GM08714 (cell line): Measurements from ENCODE around the gene PIAS1.

Experiments
- H3K4me3 ChIP-seq: fragments of 200-500 bp; sonication (Bioruptor generic); 2 replicates; pipeline ENCODE4 v1.5.1; 2014; ENCODE audit warnings: mild to moderate bottlenecking, low read length, inconsistent platforms
- ZNF274 ChIP-seq: IDR thresholded peaks from 2 replicates; pipeline ENCODE4 v1.6.1; 2012; ENCODE audit warnings: mild to moderate bottlenecking, low read depth, low read length

The PIAS1 gene

GRCh38 chr15:68027388-68027787, 26.7 kb upstream of the PIAS1 start:
- no peak overlapping the region for H3K4me3 ChIP-seq
- TF ChIP-seq ZNF274 = no peak

- no peak overlapping the region for H3K4me3 ChIP-seq
- no peak for TF ChIP-seq ZNF274
Measured at GRCh38 chr15:68028137-68028887, 25.8 kb upstream of the PIAS1 start.

GRCh38 chr15:68028888-68029207, 25.3 kb upstream of the PIAS1 start:
- no peak for TF ChIP-seq ZNF274
- no peak overlapping the region for H3K4me3 ChIP-seq

- no peak for TF ChIP-seq ZNF274
- H3K4me3 ChIP-seq = no peak overlapping the region
Measured at GRCh38 chr15:68029959-68030358, 24.2 kb upstream of the PIAS1 start.

GRCh38 chr15:68031404-68031803, 22.7 kb upstream of the PIAS1 start:
- H3K4me3 ChIP-seq = no peak overlapping the region
- TF ChIP-seq ZNF274 = no peak

- TF ChIP-seq ZNF274 = no peak
- no peak overlapping the region for H3K4me3 ChIP-seq
Measured at GRCh38 chr15:68032672-68033071, 21.4 kb upstream of the PIAS1 start.

GRCh38 chr15:68034081-68034480, 20.0 kb upstream of the PIAS1 start:
- no peak for TF ChIP-seq ZNF274
- H3K4me3 ChIP-seq = no peak overlapping the region

GRCh38 chr15:68034719-68035293, 19.3 kb upstream of the PIAS1 start:
- no peak overlapping the region for H3K4me3 ChIP-seq
- no peak for TF ChIP-seq ZNF274

GRCh38 chr15:68038246-68038645, 15.9 kb upstream of the PIAS1 start:
- no peak for TF ChIP-seq ZNF274
- no peak overlapping the region for H3K4me3 ChIP-seq

- TF ChIP-seq ZNF274 = no peak
- no peak overlapping the region for H3K4me3 ChIP-seq
Measured at GRCh38 chr15:68040144-68040543, 14.0 kb upstream of the PIAS1 start.

- H3K4me3 ChIP-seq = no peak overlapping the region
- TF ChIP-seq ZNF274 = no peak
Measured at GRCh38 chr15:68042156-68042854, 11.8 kb upstream of the PIAS1 start.

- no peak for TF ChIP-seq ZNF274
- H3K4me3 ChIP-seq = no peak overlapping the region
Measured at GRCh38 chr15:68042855-68043222, 11.3 kb upstream of the PIAS1 start.

- no peak overlapping the region for H3K4me3 ChIP-seq
- TF ChIP-seq ZNF274 = no peak
Measured at GRCh38 chr15:68045289-68046265, 8.5 kb upstream of the PIAS1 start.

GRCh38 chr15:68047826-68048225, 6.3 kb upstream of the PIAS1 start:
- no peak for TF ChIP-seq ZNF274
- H3K4me3 ChIP-seq = no peak overlapping the region
